DMS153 treated with DMSO at 0.1 percent for 48 hours (cell line): Measurements from ENCODE around the gene GRK5.
A peak's percentile ranks its signal among the peaks of the same experiment; 100 is the strongest.
"Not testable (repeated sequence)": the region's sequence is repeated elsewhere in the genome, so short reads cannot be mapped to it uniquely, and the experiment has no call there.

Source experiments
- DNase-seq: peaks from one replicate; lab custom pipeline; 2025; ENCODE audit not compliant: unreplicated experiment; lab: John Stamatoyannopoulos, UW

Gene GRK5

GRCh38 chr10:119248184-119248583 is 40.8 kb downstream of the GRK5 start:
- DNase-seq, result no peak

- DNase-seq, result no peak
Measured at GRCh38 chr10:119248681-119249080, 41.3 kb downstream of the GRK5 start.

DNA sequence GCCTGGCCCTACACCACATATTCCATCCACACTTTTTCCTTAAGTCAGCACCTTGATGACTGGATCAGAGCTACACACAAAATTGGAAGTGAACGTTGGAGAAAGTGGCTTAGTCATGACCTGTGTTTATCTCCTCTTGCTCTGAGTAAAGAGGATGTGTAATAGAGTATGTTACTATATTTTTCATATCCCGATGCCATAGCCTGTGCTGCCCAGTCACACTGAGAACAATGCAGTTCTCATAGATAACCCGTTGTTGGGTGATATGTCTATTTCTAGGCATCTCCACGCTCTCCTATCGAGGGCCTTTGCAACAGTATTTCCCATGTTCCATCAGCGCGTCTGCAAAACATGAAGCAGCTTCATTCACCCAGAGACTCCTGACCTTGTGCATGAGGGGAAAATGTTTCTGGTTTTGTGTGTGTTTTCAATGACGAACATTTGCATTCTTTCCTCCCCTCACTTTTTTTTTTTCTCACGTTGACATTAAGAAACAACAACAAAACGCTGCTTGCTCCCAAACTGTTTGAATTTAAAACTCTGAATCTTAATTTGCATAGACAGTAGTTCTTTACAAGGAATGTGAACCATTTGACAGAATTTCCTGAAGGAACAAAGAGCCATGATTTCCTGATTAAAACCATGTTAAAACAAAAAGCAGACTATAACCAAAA is 43.4 kb downstream of the GRK5 start:
- no peak for DNase-seq

GRCh38 chr10:119251315-119251708 is 43.9 kb downstream of the GRK5 start:
- no peak for DNase-seq

GRCh38 chr10:119252051-119252465 is 44.7 kb downstream of the GRK5 start:
- DNase-seq, result no peak

GRCh38 chr10:119252470-119253151 is 45.2 kb downstream of the GRK5 start:
- DNase-seq, result no peak

GRCh38 chr10:119253433-119254174 is 46.2 kb downstream of the GRK5 start:
- DNase-seq, result no peak

GRCh38 chr10:119254335-119254734 is 47.0 kb downstream of the GRK5 start:
- no peak for DNase-seq

- DNase-seq, result no peak
Measured at GRCh38 chr10:119256030-119256429, 48.7 kb downstream of the GRK5 start.

DNA sequence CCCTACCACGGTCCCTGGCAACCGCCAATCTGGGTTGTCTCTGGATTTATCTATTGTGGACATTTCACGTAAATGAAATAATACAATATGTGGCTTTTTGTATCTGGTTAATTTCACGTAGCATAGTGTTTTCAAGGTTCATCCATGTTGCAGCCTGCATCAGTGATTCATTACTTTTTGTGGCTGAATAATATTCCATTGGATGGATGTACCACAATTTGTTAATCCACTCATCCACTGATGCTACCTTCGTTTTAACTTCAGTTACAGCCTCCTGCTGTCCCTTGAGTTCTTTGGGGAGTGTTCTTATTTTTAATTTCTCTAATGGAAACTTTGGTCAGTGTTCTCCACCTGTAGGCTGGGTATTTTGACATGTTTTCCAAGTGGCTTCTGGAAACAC is 49.5 kb downstream of the GRK5 start:
- DNase-seq, result no peak

GRCh38 chr10:119257899-119258419 is 50.6 kb downstream of the GRK5 start:
- no peak for DNase-seq

GRCh38 chr10:119259345-119259744 is 52.0 kb downstream of the GRK5 start:
- DNase-seq, result no peak

DNA sequence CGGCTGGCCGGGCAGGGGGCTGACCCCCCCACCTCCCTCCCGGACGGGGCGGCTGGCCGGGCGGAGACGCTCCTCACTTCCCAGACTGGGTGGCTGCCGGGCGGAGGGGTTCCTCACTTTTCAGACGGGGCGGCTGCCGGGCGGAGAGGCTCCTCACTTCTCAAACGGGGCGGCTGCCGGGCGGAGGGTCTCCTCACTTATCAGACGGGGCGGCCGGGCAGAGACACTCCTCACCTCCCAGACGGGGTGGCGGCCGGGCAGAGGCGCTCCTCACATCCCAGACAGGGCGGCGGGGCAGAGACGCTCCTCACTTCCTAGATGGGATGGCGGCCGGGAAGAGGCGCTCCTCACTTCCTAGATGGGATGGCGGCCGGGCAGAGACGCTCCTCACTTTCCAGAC is 53.6 kb downstream of the GRK5 start:
- DNase-seq, result not testable (repeated sequence)

DNA sequence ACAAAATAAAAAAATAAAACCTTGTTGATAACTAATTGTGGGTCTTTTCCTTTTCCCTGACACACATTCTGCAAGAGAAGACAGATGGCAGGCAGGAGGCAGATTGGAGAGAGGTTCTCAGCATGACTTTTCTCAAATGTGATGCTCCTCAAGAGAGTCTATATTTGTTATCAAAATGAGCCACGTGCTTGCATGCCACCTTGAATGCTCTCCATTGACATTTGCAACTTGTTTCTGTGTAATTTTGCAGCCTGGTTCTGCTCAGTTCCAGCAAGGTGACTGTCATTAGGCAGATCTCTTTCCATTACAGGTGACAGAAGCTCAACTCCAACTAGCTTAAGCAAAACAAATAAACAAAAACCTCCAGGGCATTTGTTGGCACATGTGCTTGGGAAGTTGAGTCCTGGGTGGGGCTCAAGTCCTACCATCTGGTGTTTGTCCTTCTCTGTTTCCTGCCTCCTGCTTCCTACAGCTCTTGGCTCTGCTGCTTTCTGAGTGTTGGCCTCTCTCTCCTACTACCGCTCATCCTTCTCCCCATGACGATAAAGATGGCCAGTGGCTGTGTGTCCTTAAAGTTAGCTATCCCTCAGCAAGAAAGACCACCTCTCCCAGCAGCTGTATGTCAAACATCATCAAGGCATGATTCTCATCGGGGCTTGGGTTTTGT is 56.7 kb downstream of the GRK5 start:
- DNase-seq, result peak; percentile 47

DNA sequence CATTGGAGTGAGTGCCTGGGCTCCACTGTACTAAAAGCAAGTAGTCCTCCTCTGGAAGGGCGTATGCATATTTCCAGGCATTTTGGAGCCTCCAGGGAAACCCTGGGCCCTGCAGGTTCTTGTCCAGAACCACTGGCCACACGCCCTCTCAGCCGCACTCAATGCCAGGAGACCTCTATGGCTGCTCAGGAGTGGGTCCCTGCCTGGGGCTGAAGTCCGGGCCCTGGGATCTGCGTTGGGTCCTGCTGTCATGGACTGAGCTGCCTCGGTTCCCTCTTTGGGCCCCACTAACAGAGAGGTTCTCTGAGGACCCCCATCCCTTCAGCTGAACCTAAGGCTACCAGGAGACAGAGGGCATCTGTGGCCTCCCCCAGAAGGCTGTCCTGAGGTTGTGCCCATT is 58.3 kb downstream of the GRK5 start:
- no peak for DNase-seq

GRCh38 chr10:119267384-119267783 is 60.0 kb downstream of the GRK5 start:
- no peak for DNase-seq

DNA sequence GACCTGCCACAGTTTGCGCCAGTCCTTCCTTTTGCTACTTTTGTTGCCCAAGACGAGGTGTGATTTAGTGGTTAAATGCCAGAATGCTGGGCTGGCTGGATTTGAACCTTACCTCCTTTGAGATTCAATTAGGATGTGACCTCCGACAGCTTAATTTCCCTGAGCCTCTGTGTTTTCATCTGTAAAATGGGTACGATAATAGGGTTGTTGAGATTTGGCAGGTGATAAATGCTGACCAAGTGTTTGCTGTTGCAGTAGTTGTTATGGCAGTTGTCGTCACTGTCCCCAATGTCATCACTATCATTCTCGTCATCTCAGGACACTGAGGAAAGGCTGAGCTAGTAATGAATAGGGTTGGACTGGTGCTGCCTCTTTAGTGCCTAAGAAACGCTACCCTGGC is 61.1 kb downstream of the GRK5 start:
- DNase-seq, result no peak

DNA sequence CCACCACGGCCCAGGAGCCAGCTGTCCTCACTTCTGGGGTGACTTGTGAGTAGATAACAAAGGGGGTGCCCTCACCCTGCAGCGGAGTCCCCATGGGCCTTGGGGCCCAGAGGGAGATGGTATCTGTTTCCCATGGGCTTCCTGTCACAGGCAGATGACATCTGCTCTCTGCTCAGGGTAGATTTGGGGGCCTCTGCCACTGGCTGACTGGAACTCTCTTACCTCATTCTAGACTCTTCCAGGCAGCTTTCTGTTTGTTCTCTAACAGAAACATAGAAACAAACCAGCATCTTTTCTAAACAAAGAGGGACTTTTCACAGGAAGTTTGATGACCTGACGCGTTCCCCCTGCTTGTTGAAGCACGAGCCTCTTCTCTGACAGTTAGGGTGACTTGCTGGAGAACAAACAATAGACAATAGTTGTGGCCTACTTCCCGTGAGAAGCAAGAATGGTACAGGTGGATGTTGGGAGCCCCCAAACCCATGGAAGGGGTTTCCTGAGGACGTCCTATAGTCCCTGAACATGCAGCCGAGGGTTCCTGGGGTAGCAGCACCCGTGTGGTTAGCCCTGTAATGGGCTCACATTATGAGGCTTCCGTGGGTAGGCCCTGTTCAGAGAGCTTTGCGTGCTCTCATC is 61.6 kb downstream of the GRK5 start:
- DNase-seq, result no peak

DNA sequence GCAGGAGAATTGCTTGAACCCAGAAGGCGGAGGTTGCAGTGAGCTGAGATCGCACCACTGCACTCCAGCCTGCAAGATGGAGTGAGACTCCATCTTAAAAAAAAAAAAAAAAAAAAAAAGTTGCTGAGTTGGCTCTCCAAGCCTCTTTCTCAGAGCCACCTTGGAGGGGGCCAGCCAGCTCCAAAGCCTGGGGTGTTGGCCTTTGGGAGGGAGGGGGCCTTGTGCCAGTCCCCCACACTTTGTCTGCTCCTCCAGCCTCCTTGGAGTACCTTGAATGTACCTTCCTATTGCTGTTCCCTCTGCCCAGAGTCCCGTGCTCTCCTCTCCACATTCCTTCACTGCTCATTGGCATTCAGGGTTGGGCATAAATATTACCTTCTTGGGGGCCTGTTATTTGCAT is 62.4 kb downstream of the GRK5 start:
- DNase-seq, result no peak

DNA sequence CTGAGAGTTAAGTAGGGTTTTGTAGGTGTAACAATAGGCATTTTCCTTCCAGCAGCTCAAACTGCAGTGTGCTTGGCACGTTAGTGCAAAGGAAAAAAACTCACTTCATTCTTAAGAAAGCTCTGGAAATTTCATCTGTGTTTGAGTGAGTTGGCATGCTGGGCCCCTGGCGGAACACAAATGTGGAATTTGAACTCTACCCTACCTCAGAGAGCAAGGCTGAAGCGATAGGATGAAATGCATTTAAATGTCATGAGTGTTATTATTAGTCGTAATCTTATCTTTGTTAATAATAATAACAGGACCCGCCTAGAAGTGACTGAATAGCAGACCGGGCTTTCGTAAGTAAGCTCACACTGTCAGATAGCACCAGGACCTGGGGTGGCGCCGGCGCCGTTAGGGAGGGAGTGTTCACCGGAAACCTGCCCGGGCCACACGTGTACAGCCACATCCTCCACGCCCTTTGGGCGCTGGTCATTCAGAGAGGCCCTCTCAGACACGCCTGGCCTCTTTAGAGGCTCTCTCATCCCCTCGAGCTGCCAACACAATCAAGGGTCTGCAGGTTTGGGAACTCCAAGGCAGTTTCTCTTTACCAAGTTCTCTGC is 63.5 kb downstream of the GRK5 start:
- DNase-seq, result peak; percentile 36
